OCI-LY3 (cell line): ENCODE measurements around the gene TTC28.

Experiments
- H2AFZ ChIP-seq: fragments of 200-600, 300-600 bp; shearing (Covaris generic); 2 replicates; pipeline ENCODE4 v1.6.0; 2014; ENCODE audit warnings: antibody characterized with exemption, low read depth, low read length
- H3K27ac ChIP-seq: fragments of 200-600, 300-600 bp; sonication (generic); 2 replicates; pipeline ENCODE4 v1.5.1; 2014; ENCODE audit warnings: mild to moderate bottlenecking, low read length, moderate library complexity, mixed read lengths
- H3K27me3 ChIP-seq: fragments of 200-600, 300-600 bp; sonication (generic); 2 replicates; pipeline ENCODE4 v1.6.1; 2014; ENCODE audit warnings: low read depth, low read length, mixed read lengths
- H3K36me3 ChIP-seq: fragments of 200-600, 300-600 bp; sonication (generic); replicated peaks from 2 replicates; pipeline ENCODE3; 2014; ENCODE audit warnings: low read depth, low read length, mixed read lengths
- H3K4me1 ChIP-seq: fragments of 300-600, 200-600 bp; sonication (generic); 2 replicates; pipeline ENCODE4 v1.6.1; 2014; ENCODE audit warnings: low read length, mixed read lengths
- H3K4me2 ChIP-seq: fragments of 200-600, 300-600 bp; sonication (generic); 2 replicates; pipeline ENCODE4 v1.6.1; 2014; ENCODE audit warnings: low read length, mixed read lengths
- H3K4me3 ChIP-seq: fragments of 300-600, 200-600 bp; sonication (generic); 2 replicates; pipeline ENCODE4 v1.5.1; 2014; ENCODE audit warnings: antibody characterized with exemption, mild to moderate bottlenecking, low read length, moderate library complexity
- H3K79me2 ChIP-seq: fragments of 300-600, 200-600 bp; shearing (Covaris generic); 2 replicates; pipeline ENCODE4 v1.6.1; 2014; ENCODE audit warnings: mild to moderate bottlenecking, low read length, mixed read lengths
- H3K9ac ChIP-seq: fragments of 300-600, 200-600 bp; shearing (Covaris generic); 2 replicates; pipeline ENCODE4 v1.6.0; 2014; ENCODE audit warnings: mild to moderate bottlenecking, low read length, moderate library complexity
- H3K9me3 ChIP-seq: fragments of 200-600, 300-600 bp; shearing (Covaris generic); 2 replicates; pipeline ENCODE4 v1.6.1; 2014; ENCODE audit warnings: low read length, mixed read lengths; ENCODE audit not compliant: insufficient read depth
- H4K20me1 ChIP-seq: fragments of 200-600, 300-600 bp; sonication (generic); 2 replicates; pipeline ENCODE4 v1.6.1; 2016; ENCODE audit warnings: low read length, mixed read lengths; ENCODE audit not compliant: insufficient read depth
- EZH2phosphoT487 ChIP-seq: fragments of 200-600 bp; shearing (Covaris generic); IDR thresholded peaks from 2 replicates; pipeline ENCODE4 v1.6.1; 2018; ENCODE audit warnings: antibody characterized with exemption, mixed run types, low read depth
- TF ChIP-seq, protein P1 (sequence below): fragments of 200-600, 300-600 bp; sonication (generic); IDR thresholded peaks from 2 replicates; pipeline ENCODE4 v1.5.1; 2014; ENCODE audit warnings: antibody characterized with exemption, low read length, low read depth

The TTC28 gene

GRCh38 chr22:28589102-28589750, 90.4 kb downstream of the TTC28 start:
- no peak overlapping the region for H3K4me2 ChIP-seq
- H3K4me3 ChIP-seq = no peak overlapping the region
- no peaks in the 10 kb centered on the region for H3K27me3 ChIP-seq
- no peak overlapping the region for H2AFZ ChIP-seq
- H3K27ac ChIP-seq = no peak overlapping the region
- H3K9ac ChIP-seq = no peak overlapping the region
- H3K9me3 ChIP-seq = no peaks in the 10 kb centered on the region
- H3K36me3 ChIP-seq = no peaks in the 10 kb centered on the region
- peaks cover 12% of the 10 kb centered on the region for H3K4me1 ChIP-seq
- no peaks in the 10 kb centered on the region for H3K79me2 ChIP-seq
- TF ChIP-seq, protein P1, sequence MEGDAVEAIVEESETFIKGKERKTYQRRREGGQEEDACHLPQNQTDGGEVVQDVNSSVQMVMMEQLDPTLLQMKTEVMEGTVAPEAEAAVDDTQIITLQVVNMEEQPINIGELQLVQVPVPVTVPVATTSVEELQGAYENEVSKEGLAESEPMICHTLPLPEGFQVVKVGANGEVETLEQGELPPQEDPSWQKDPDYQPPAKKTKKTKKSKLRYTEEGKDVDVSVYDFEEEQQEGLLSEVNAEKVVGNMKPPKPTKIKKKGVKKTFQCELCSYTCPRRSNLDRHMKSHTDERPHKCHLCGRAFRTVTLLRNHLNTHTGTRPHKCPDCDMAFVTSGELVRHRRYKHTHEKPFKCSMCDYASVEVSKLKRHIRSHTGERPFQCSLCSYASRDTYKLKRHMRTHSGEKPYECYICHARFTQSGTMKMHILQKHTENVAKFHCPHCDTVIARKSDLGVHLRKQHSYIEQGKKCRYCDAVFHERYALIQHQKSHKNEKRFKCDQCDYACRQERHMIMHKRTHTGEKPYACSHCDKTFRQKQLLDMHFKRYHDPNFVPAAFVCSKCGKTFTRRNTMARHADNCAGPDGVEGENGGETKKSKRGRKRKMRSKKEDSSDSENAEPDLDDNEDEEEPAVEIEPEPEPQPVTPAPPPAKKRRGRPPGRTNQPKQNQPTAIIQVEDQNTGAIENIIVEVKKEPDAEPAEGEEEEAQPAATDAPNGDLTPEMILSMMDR = no peak
- no peak for TF ChIP-seq EZH2phosphoT487
- H4K20me1 ChIP-seq = no peaks in the 10 kb centered on the region

GRCh38 chr22:28585324-28585723, 94.3 kb downstream of the TTC28 start:
- Histone ChIP-seq H3K36me3 (no peaks in the 10 kb centered on the region), H3K9me3 (no peaks in the 10 kb centered on the region), H3K9ac (no peak overlapping the region), H4K20me1 (no peaks in the 10 kb centered on the region), H2AFZ (no peak overlapping the region), H3K4me3 (no peak overlapping the region), H3K27ac (no peak overlapping the region), H3K79me2 (no peaks in the 10 kb centered on the region), H3K4me2 (no peak overlapping the region), H3K4me1 (peaks cover 24% of the 10 kb centered on the region), H3K27me3 (no peaks in the 10 kb centered on the region)
- TF ChIP-seq, protein P1 = no peak
- TF ChIP-seq EZH2phosphoT487 = no peak

- TF ChIP-seq, protein P1 = no peak
- no peak for TF ChIP-seq EZH2phosphoT487
- Histone ChIP-seq H3K79me2 (no peaks in the 10 kb centered on the region), H3K4me3 (no peak overlapping the region), H3K9ac (no peak overlapping the region), H2AFZ (no peak overlapping the region), H3K27ac (no peak overlapping the region), H3K4me2 (no peak overlapping the region), H3K9me3 (no peaks in the 10 kb centered on the region), H3K27me3 (no peaks in the 10 kb centered on the region), H4K20me1 (no peaks in the 10 kb centered on the region), H3K36me3 (no peaks in the 10 kb centered on the region), H3K4me1 (peaks cover 15% of the 10 kb centered on the region)
These were observed 96.8 kb downstream of the TTC28 start for GRCh38 chr22:28582806-28583205.

DNA sequence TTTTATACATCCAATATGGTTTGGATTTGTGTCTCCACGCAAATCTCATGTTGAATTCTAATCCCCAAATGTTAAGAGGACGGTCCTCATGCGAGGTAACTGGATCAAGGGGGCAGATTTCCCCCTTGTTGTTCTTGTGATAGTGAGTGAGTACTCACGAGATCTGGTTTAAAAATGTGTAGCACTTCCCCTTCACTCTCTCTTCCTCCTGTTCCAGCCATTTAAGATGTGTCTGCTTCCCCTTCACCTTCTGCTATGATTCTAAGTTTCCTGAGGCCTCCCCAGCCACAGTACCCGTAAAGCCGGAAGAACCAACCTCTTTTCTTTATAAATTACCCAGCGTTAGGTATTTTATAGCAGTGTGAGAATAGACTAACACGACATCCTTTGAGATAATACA, 98.6 kb downstream of the TTC28 start:
- peak overlapping the region; percentile 30 for H3K27ac ChIP-seq
- H3K79me2 ChIP-seq = no peaks in the 10 kb centered on the region
- TF ChIP-seq EZH2phosphoT487 = no peak
- TF ChIP-seq, protein P1 = no peak
- H3K36me3 ChIP-seq = no peaks in the 10 kb centered on the region
- H3K4me1 ChIP-seq = peaks cover 15% of the 10 kb centered on the region
- peak overlapping the region; percentile 44 for H3K4me2 ChIP-seq
- no peaks in the 10 kb centered on the region for H3K9me3 ChIP-seq
- no peaks in the 10 kb centered on the region for H3K27me3 ChIP-seq
- H4K20me1 ChIP-seq = no peaks in the 10 kb centered on the region
- peak overlapping the region; percentile 13; the same call in 1 of the 2 replicates for H3K4me3 ChIP-seq
- H3K9ac ChIP-seq = peak overlapping the region; percentile 5; the same call in 1 of the 2 replicates
- H2AFZ ChIP-seq = peak overlapping the region; percentile 41; the same call in 1 of the 2 replicates
